ENCODE measurements around the gene ELMO2. TPM values are rescaled to one million over a fixed set of nuclear protein-coding genes. Genes with fewer than 3 reads are reported as not detected.

The ELMO2 gene, protein sequence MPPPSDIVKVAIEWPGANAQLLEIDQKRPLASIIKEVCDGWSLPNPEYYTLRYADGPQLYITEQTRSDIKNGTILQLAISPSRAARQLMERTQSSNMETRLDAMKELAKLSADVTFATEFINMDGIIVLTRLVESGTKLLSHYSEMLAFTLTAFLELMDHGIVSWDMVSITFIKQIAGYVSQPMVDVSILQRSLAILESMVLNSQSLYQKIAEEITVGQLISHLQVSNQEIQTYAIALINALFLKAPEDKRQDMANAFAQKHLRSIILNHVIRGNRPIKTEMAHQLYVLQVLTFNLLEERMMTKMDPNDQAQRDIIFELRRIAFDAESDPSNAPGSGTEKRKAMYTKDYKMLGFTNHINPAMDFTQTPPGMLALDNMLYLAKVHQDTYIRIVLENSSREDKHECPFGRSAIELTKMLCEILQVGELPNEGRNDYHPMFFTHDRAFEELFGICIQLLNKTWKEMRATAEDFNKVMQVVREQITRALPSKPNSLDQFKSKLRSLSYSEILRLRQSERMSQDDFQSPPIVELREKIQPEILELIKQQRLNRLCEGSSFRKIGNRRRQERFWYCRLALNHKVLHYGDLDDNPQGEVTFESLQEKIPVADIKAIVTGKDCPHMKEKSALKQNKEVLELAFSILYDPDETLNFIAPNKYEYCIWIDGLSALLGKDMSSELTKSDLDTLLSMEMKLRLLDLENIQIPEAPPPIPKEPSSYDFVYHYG
- total RNA-seq (2022; extraction: Qiagen RNA extraction), result 18.7 to 23.6 TPM (median 20.0 TPM) in 5 replicates

DNA sequence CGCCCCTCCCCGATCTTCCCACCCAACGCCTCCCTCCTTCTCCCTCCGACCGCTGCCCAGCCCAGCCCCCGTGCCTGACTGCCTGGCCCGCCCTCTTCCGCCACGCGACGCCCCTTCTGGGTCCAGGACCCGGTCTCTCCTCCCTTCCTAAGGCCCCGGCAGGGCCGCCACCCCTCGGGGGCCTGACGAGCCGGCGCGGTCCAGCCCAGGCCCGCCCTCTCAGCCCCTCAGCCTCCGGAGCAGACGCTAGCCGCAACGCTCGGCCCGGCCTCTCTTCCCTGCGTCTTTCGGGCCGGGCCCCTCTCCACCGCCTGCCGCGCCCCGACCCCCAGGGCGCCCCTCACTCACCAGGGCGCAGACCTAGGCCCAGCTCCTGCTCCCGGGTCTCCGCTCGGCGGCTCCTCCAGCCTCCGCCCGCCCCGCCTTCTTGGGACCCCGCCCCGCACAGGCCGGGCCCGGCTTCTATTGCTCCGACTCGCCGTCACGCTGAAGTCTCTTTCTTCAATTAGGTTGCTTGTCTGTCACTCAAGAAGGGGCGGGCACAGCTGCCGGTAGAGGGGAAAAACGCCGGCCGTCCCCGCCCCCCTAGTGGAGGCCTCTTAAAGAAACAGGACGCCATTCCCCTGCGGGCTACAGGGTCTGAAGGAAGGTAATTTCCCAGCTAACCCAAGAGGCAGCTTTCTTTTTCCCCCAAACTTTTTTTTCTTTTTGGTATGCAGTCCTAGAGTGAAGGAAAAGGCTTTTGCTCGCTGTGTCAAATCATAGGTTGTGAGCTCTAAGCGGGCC, at the start of gene ELMO2:
ELMO2 (minus strand) TSS at position 416 of the 786 bp plus-strand sequence. CDS start 12,133 bp downstream, outside the sequence.

Other genes starting within 250 kb of the ELMO2 start
- gene CDH22, start 98.1 kb downstream of the ELMO2 start, total RNA-seq (2022; extraction: Qiagen RNA extraction), result 0.02 to 0.10 TPM (median 0.03 TPM) in 4 of 5 replicates, not detected in the other
- not detected in 5 replicates for gene ZNF334, start 106.9 kb upstream of the ELMO2 start, total RNA-seq (2022; extraction: Qiagen RNA extraction)
- gene OCSTAMP, start 144.0 kb upstream of the ELMO2 start, total RNA-seq (2022; extraction: Qiagen RNA extraction), result not detected in 5 replicates
- 0.02 to 0.14 TPM (median 0.08 TPM) in 4 of 5 replicates, not detected in the other for gene SLC13A3, start 244.8 kb upstream of the ELMO2 start, total RNA-seq (2022; extraction: Qiagen RNA extraction)

All from A549 treated with AZD2906 at 1 μM for 4 hours (cell line).